ENCODE results near the gene SLC12A6.

SLC12A6 gene

GRCh38 chr15:34330279-34330678, 7.3 kb downstream of the SLC12A6 start:
- no peak overlapping the region for H3K4me3 ChIP-seq (ENCODE audit: low read depth, low read length)
- in situ Hi-C loops (cut with HindIII; ENCODE audit: low sequenced_read_pairs): no loop called here
- no peak for DNase-seq (ENCODE audit: low read depth)

DNA sequence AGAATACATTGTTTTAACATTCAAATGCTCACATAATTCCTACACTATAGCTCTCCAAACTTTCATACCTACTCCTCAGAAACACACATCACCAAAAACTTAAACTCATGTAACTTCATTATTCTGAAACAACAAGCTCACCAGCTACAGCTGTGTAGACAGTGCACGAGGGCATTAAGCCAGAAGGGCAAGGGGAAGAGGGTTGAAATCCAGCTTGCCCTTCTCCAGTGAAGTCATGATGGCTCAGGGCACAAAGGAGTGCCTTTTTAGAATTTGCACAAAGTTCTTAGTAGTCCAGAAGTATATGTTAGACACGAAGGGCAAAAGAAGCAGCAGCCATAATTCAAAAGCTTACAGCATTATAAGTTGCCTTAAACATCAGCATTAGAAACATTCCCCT, 8.6 kb downstream of the SLC12A6 start:
- in situ Hi-C loops (cut with HindIII; ENCODE audit: low sequenced_read_pairs): no loop called here
- no peak for DNase-seq (ENCODE audit: low read depth)
- no peak overlapping the region for H3K4me3 ChIP-seq (ENCODE audit: low read depth, low read length)
- no peak for TF ChIP-seq CTCF (IDR thresholded peaks at IDR 0.05; ENCODE audit: low read depth, low read length, missing control alignments)

More at GRCh38 chr15:34330279-34330678, 7.3 kb downstream of the SLC12A6 start:
- TF ChIP-seq CTCF (IDR thresholded peaks at IDR 0.05; ENCODE audit: low read depth, low read length, missing control alignments): no peak

- no peak for TF ChIP-seq CTCF (IDR thresholded peaks at IDR 0.05; ENCODE audit: low read depth, low read length, missing control alignments)
- no peak overlapping the region for H3K4me3 ChIP-seq (ENCODE audit: low read depth, low read length)
- no peak for DNase-seq (ENCODE audit: low read depth)
- in situ Hi-C loops (cut with HindIII; ENCODE audit: low sequenced_read_pairs): no loop called here
Measured at GRCh38 chr15:34327906-34328305, 9.7 kb downstream of the SLC12A6 start.

DNA sequence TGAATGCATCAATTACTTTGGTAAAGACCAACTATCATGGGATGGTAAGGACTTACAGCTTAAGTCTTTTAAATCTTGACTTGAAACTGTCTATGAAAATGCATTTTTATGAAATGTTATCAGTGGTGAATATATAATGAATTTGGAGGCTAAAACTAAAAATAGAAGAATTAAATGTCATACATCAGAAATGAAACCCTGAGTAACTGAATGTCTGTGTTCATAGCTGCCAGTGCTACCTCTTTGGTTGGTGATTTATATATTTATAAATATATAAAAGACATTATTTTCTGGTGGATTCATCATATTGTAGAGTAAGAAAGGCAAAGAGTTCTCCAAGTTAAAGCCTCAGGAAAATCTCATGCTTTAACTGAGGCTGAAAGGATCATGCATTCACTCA, 12.2 kb downstream of the SLC12A6 start:
- no peak for DNase-seq (ENCODE audit: low read depth)
- H3K4me3 ChIP-seq (ENCODE audit: low read depth, low read length): no peak overlapping the region
- TF ChIP-seq CTCF (IDR thresholded peaks at IDR 0.05; ENCODE audit: low read depth, low read length, missing control alignments): no peak
- in situ Hi-C loops (cut with HindIII; ENCODE audit: low sequenced_read_pairs): no loop called here

DNA sequence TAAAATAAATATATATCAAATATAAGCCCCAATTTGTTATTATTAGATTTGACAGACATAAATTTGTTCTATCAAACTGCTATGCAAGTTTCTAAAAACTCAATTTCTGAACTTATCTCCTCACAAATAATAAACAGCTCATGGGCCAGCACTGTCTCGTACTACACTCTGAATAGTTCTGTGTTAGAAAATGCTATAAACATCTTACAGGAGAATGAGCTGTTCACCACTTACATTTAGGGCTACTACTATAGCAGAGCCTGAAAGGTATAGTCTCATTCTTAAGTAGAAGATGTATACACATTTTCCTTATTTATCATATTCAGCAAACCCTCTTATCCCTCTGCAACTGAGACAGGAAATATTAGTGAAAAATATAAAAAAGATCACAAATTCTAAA, 12.6 kb downstream of the SLC12A6 start:
- no peak for TF ChIP-seq CTCF (IDR thresholded peaks at IDR 0.05; ENCODE audit: low read depth, low read length, missing control alignments)
- DNase-seq (ENCODE audit: low read depth): no peak
- in situ Hi-C loops (cut with HindIII; ENCODE audit: low sequenced_read_pairs): no loop called here
- no peak overlapping the region for H3K4me3 ChIP-seq (ENCODE audit: low read depth, low read length)

GRCh38 chr15:34323217-34323616, 14.4 kb downstream of the SLC12A6 start:
- no peak for TF ChIP-seq CTCF (IDR thresholded peaks at IDR 0.05; ENCODE audit: low read depth, low read length, missing control alignments)
- in situ Hi-C loops (cut with HindIII; ENCODE audit: low sequenced_read_pairs): no loop called here
- no peak overlapping the region for H3K4me3 ChIP-seq (ENCODE audit: low read depth, low read length)
- no peak for DNase-seq (ENCODE audit: low read depth)

All from astrocyte of the cerebellum (primary cell).